Suprapubic skin (tissue), 3 donors: ENCODE data around the gene IRX4.

Source experiments
- POLR2A ChIP-seq, 2 donors: fragments of 450-650 bp; IDR thresholded peaks; one replicate each; pipeline ENCODE4 v1.6.1; 2017; ENCODE audit warnings: antibody characterized with exemption in 2 of 2, mild to moderate bottlenecking in 2 of 2, moderate library complexity in 2 of 2
- TF ChIP-seq, protein P1 (sequence below), 2 donors: fragments of 200-600 bp in 1 of 2; fragments of 450-650 bp in 1 of 2; sonication (generic) in 1 of 2; IDR thresholded peaks; one replicate each; pipeline ENCODE4 v1.5.1; 2016 to 2019; ENCODE audit warnings: antibody characterized with exemption in 2 of 2, mild to moderate bottlenecking in 1 of 2, moderate library complexity in 1 of 2

DNA sequence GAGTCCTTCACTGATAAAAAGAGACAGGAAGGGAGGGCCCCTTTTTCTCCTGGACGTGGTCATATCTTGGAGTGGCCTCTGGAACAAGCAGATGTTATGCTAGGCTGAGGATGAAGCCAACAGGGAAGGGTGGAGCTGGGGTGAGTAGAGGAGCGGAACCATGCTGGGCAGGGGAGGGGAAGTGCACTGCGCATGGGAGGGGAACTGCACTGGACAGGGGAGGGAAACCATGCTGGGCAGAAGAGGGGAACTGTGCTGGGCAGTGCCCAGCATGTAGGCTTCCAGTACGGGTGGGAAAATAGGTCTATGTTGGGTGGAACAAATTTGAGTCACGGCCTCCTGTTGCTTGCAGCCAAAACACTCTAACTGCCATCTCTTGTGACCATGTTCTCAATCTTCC lies 19.3 kb upstream of the IRX4 start:
- TF ChIP-seq, protein P1, sequence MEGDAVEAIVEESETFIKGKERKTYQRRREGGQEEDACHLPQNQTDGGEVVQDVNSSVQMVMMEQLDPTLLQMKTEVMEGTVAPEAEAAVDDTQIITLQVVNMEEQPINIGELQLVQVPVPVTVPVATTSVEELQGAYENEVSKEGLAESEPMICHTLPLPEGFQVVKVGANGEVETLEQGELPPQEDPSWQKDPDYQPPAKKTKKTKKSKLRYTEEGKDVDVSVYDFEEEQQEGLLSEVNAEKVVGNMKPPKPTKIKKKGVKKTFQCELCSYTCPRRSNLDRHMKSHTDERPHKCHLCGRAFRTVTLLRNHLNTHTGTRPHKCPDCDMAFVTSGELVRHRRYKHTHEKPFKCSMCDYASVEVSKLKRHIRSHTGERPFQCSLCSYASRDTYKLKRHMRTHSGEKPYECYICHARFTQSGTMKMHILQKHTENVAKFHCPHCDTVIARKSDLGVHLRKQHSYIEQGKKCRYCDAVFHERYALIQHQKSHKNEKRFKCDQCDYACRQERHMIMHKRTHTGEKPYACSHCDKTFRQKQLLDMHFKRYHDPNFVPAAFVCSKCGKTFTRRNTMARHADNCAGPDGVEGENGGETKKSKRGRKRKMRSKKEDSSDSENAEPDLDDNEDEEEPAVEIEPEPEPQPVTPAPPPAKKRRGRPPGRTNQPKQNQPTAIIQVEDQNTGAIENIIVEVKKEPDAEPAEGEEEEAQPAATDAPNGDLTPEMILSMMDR (IDR thresholded peaks at IDR 0.05) = no peak
- no peak for TF ChIP-seq POLR2A (IDR thresholded peaks at IDR 0.05)
